Neural crest cell (in vitro differentiated cells): ENCODE data around the gene CHFR. TPM values are rescaled to one million over a fixed set of nuclear protein-coding genes. Genes with fewer than 3 reads are reported as not detected.
A peak's percentile ranks its signal among the peaks of the same experiment; 100 is the strongest.

Source experiments
- DNase-seq: peaks from one replicate; pipeline ENCODE4 v3.0.0; 2021; ENCODE audit warnings: low read depth, mixed read lengths, low spot score
- H3K27ac Mint-ChIP-seq: one replicate; pipeline ENCODE4 v1.8.0; 2021; ENCODE audit warnings: mild to moderate bottlenecking, mixed read lengths; ENCODE audit not compliant: unreplicated experiment
- H3K27me3 Mint-ChIP-seq: 2 replicates; pipeline ENCODE4 v1.8.0; 2021; ENCODE audit warnings: low read depth, mild to moderate bottlenecking, mixed read lengths
- H3K36me3 Mint-ChIP-seq: 2 replicates; pipeline ENCODE4 v1.8.0; 2021; ENCODE audit warnings: low read depth, mild to moderate bottlenecking, mixed read lengths
- H3K4me1 Mint-ChIP-seq: 2 replicates; pipeline ENCODE4 v1.8.0; 2021; ENCODE audit warnings: mixed read lengths
- H3K4me3 Mint-ChIP-seq: one replicate; pipeline ENCODE4 v1.8.0; 2021; ENCODE audit warnings: mild to moderate bottlenecking, mixed read lengths
- H3K9me3 Mint-ChIP-seq: 2 replicates; pipeline ENCODE4 v1.8.0; 2021; ENCODE audit warnings: mixed read lengths
- total RNA-seq: library from RNA; stranded (reverse); gene quantifications from 2 replicates; pipeline ENCODE4 v1.2.1, GENCODE V29; 2021
- TF ChIP-seq, protein P1 (sequence below): fragments of 200-600 bp; sonication (generic); conservative IDR thresholded peaks from 2 replicates; pipeline ENCODE4 v1.5.0; 2021; ENCODE audit warnings: antibody characterized with exemption, mild to moderate bottlenecking

The CHFR gene
- total RNA-seq, 1 donor from 2014 or later, result 39.9 TPM

- Mint-ChIP-seq H3K4me3 (no peak overlapping the region), H3K9me3 (no peaks in the 10 kb centered on the region), H3K4me1 (no peaks in the 10 kb centered on the region), H3K27me3 (no peaks in the 10 kb centered on the region), H3K27ac (no peak overlapping the region), H3K36me3 (peaks cover 5% of the 10 kb centered on the region)
- DNase-seq, result no peak
- TF ChIP-seq, protein P1, sequence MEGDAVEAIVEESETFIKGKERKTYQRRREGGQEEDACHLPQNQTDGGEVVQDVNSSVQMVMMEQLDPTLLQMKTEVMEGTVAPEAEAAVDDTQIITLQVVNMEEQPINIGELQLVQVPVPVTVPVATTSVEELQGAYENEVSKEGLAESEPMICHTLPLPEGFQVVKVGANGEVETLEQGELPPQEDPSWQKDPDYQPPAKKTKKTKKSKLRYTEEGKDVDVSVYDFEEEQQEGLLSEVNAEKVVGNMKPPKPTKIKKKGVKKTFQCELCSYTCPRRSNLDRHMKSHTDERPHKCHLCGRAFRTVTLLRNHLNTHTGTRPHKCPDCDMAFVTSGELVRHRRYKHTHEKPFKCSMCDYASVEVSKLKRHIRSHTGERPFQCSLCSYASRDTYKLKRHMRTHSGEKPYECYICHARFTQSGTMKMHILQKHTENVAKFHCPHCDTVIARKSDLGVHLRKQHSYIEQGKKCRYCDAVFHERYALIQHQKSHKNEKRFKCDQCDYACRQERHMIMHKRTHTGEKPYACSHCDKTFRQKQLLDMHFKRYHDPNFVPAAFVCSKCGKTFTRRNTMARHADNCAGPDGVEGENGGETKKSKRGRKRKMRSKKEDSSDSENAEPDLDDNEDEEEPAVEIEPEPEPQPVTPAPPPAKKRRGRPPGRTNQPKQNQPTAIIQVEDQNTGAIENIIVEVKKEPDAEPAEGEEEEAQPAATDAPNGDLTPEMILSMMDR, result no peak
These were observed 52.1 kb downstream of the CHFR start for GRCh38 chr12:132835076-132836025.

DNA sequence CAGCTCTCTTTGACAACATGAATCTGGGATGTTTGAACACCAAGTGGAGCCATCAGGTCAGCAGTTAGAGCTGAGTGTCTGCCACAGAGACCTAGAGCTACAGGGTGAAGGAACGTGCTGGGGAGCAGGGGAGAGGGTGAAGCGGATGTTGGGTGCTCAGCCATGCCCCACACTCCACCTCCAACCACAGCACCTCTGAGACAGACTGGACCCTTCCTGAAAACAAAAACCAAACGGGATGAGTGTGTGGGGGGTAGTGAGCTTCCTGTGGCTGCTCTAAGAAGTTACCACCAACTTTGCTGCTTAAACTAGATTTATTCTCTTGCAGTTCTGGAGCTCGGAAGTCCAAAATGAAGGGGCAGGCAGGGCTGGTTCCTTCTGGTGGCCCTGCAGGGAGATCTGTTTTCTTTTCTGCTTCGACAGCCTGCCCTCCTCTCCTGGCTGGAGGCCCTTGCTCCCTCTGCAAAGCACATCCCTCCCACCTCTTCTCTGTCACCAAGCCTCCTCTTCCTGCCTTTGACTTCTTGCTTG lies 53.2 kb downstream of the CHFR start:
- H3K36me3 Mint-ChIP-seq, result no peaks in the 10 kb centered on the region
- H3K9me3 Mint-ChIP-seq, result no peaks in the 10 kb centered on the region
- no peaks in the 10 kb centered on the region for H3K27me3 Mint-ChIP-seq
- peaks cover 4% of the 10 kb centered on the region for H3K4me1 Mint-ChIP-seq
- no peak overlapping the region for H3K27ac Mint-ChIP-seq
- TF ChIP-seq, protein P1, result no peak
- no peak overlapping the region for H3K4me3 Mint-ChIP-seq
- DNase-seq, result no peak

- Mint-ChIP-seq H3K27ac (no peak overlapping the region), H3K4me3 (no peak overlapping the region), H3K36me3 (no peaks in the 10 kb centered on the region), H3K9me3 (no peaks in the 10 kb centered on the region), H3K27me3 (no peaks in the 10 kb centered on the region), H3K4me1 (peaks cover 9% of the 10 kb centered on the region)
- DNase-seq, result no peak
- TF ChIP-seq, protein P1, result no peak
These were observed 54.1 kb downstream of the CHFR start for GRCh38 chr12:132833341-132833740.

DNA sequence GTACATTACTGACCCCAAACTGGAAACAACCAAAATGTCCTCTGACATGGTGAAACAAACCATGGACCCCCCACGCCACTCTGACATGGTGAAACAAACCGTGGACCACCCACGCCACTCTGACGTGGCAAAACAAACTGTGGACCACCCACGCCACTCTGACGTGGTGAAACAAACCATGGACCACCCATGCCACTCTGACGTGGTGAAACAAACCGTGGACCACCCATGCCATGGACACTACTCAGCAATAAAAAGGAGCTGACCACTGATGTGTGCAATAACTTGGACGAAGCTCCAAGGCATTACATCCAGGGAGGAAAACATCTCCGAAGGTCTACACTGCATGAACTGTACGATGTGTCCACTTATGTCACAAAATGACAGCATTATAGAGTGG lies 55.6 kb downstream of the CHFR start:
- H3K9me3 Mint-ChIP-seq, result no peaks in the 10 kb centered on the region
- no peak overlapping the region for H3K4me3 Mint-ChIP-seq
- DNase-seq, result no peak
- no peak overlapping the region for H3K27ac Mint-ChIP-seq
- H3K4me1 Mint-ChIP-seq, result peaks cover 24% of the 10 kb centered on the region
- no peaks in the 10 kb centered on the region for H3K36me3 Mint-ChIP-seq
- no peaks in the 10 kb centered on the region for H3K27me3 Mint-ChIP-seq
- TF ChIP-seq, protein P1, result no peak

DNA sequence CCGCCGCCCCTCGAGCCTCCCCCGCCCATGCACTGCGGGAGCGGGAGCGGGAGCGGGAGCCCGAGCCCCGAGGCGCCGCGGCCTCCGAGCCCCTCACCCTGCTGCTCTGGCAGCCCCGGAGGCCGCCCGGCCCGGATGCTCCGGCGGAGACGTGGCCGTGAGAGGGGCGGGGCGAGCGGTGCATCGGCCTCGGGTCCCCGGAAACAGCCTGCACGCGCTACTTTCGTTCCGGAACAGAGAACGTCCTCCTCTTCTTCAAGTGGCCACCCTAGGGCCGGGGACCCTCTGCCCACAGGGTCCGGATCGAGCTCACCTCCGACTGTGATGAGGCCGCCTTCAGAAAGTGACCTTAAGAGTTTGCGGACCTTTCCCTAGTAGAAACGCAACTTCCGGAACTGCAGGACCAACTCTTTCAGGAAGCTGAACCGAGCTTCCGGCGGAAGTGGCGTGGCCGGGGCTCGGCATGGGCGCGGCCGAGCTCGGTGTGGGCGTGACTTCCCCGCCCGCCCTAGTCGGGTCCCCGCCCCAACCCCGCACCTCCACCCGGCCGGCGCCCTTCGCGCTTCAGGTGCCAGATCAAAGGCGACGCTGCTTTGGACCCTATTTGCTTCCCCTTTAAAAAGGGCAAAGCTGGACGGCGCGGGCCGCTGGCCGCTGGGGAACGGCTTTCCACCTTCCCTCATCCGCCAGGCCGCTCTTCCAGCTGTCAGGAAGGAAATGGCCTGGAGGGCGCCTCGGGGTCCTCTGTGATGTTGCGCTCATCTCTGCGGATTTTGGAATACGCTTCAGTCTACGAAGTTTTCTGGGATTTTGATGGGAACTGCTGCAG lies 58.5 kb downstream of the CHFR start, which contains the start of gene GOLGA3:
GOLGA3 (minus strand) TSS at position 164 of the 829 bp plus-strand sequence. CDS start 6,741 bp downstream, outside the sequence.
- TF ChIP-seq, protein P1, result no peak
- Mint-ChIP-seq H3K4me1 (peaks cover 29% of the 10 kb centered on the region), H3K36me3 (peaks cover 2% of the 10 kb centered on the region), H3K4me3 (peak within 1 kb of the TSS; percentile 97), H3K9me3 (no peaks in the 10 kb centered on the region), H3K27ac (peak within 1 kb of the TSS; percentile 100), H3K27me3 (no peaks in the 10 kb centered on the region)
- peak; percentile 83 for DNase-seq
